Activated T-helper 1 cell treated with Interleukin-2 at 50 U/mL for 16 hours (primary cell): ENCODE results near the gene OR52K1.
"Not testable (repeated sequence)": the region's sequence is repeated elsewhere in the genome, so short reads cannot be mapped to it uniquely, and the experiment has no call there.

Source experiments
- DNase-seq: peaks from one replicate; pipeline ENCODE4 v3.0.0-alpha.2; 2020; ENCODE audit warnings: low read depth

The OR52K1 gene

GRCh38 chr11:4482445-4482844, at the start of gene OR52K1:
OR52K1 (plus strand) TSS chr11:4482646; CDS start chr11:4488901, 6,255 bp downstream.
- no peak for DNase-seq

DNA sequence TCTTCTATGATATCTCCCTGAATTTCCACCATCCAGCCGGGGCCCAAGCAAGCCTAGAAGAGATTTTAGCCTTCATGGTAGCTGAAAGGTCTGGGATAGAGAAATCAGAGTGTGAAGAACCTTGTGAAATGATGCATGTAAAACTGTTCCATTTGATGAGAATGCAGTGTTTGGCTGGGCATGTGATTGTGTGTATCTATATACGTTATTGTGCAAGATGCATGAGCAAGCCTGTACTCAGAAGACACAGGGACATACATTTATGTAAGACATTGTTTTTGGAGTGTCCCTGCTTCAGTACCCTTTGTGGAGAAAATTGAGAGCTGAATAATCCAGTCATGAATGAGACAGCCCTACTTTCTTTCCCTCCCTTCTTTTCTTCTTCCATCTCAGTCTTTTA, 48.6 kb upstream of the OR52K1 start:
- no peak for DNase-seq

DNA sequence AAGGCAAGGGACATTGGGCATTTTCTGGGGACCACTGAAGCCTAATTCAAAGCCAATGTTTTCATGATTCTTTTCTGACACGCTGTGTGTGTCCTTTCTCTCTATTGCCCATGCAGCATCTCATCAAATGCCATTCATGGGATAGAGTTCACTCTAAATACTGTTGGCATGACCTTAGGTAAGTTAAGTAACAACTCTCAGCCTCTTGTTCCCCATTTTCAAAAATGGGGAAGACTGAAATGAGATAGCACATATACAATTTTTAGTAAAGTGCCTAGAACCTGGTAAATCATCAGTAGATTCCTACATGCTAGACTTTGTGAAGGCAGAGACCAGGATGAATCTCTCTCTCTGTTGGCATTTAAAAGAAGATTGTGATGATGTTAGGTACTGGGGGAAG, 46.0 kb upstream of the OR52K1 start:
- DNase-seq = no peak

DNA sequence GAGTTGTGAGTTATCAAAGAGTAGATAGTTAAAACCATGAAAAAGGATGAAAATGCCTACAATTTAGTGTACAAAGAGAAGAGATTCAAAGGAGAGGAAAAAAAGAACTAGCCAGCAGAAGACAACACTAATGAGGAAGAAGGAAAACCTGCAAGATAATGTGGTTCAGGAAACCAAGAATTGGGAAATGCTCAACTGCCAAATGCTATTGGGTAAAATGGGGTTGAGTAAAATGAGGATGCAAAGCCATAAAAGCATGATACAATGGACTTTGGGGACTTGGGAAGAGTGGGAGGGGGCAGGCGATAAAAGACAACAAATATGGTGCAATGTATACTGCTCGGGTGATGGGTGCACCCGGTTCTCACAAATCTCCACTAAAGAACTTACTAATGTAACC, 40.9 kb upstream of the OR52K1 start:
- DNase-seq = no peak

GRCh38 chr11:4443232-4443891, 39.1 kb upstream of the OR52K1 start:
- no peak for DNase-seq

GRCh38 chr11:4448995-4449394, 33.5 kb upstream of the OR52K1 start, which contains the start of gene OR52K2:
OR52K2 (plus strand) TSS chr11:4449295; CDS start chr11:4449340, 45 bp downstream.
- DNase-seq = no peak

- no peak for DNase-seq
Measured at GRCh38 chr11:4453118-4453517, 29.3 kb upstream of the OR52K1 start.

GRCh38 chr11:4454021-4454420, 28.4 kb upstream of the OR52K1 start:
- DNase-seq = no peak

GRCh38 chr11:4455419-4455818, 27.0 kb upstream of the OR52K1 start:
- no peak for DNase-seq

DNA sequence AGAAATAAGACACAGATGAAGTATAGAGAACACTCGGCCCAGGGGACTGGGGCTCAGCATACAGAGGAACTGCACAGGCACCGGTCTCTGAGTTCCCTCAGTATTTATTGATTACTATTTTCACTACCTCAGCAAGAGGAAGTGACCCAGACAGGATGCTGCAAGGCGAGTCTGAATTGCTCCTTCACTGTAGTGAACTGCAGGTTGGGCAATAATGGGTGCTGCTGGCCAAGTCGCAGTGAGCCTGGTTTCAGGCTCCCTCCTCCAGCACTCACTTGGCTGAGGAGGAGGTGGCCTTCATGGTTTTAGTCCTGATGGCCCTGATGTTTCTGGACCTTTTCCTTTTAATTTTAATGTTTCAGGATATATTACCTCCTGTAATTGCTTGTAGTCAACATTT, 22.9 kb upstream of the OR52K1 start:
- no peak for DNase-seq

DNA sequence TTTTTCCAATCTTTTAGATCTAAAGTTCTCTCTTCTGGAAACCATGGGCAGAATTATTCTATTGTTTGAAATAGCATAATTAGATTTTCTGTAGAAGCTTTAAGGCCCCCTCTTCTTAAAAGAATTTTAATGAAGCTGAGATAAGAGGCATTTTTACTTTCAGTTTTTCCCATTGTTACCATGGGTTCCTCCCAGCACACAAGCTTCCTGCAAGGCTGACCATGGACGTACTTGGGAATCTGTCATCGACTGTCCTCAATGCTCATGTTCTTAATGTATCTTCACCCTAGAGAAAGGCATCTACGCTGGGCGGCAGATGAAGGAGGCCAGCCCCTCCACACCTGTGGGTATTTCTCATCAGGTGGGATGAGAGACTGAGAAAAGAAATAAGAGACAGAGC, 22.3 kb upstream of the OR52K1 start:
- DNase-seq = no peak

- no peak for DNase-seq
Measured at GRCh38 chr11:4464216-4465159, 18.0 kb upstream of the OR52K1 start.

DNA sequence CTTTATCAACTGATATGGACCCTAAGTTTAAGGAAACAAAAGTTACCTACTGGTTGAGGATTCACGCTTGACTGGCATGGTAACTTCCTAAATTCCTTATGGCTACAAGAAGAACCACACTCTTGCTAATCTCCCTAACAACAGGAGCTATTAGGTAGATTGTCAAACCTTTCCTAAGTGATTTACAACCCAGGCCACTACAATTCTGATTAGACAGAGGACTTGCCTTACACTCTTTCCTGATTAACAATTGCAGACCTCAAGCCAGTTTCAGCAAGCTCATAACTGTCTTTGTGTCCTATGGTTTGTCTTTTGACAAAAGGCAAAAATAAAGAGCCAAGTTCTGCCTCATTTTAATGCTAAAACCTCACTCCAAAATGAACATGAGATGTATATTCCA, 17.0 kb upstream of the OR52K1 start:
- no peak for DNase-seq

- DNase-seq = no peak
Measured at GRCh38 chr11:4466131-4466870, 16.1 kb upstream of the OR52K1 start.

- no peak for DNase-seq
Measured at GRCh38 chr11:4466871-4467442, 15.5 kb upstream of the OR52K1 start.

DNA sequence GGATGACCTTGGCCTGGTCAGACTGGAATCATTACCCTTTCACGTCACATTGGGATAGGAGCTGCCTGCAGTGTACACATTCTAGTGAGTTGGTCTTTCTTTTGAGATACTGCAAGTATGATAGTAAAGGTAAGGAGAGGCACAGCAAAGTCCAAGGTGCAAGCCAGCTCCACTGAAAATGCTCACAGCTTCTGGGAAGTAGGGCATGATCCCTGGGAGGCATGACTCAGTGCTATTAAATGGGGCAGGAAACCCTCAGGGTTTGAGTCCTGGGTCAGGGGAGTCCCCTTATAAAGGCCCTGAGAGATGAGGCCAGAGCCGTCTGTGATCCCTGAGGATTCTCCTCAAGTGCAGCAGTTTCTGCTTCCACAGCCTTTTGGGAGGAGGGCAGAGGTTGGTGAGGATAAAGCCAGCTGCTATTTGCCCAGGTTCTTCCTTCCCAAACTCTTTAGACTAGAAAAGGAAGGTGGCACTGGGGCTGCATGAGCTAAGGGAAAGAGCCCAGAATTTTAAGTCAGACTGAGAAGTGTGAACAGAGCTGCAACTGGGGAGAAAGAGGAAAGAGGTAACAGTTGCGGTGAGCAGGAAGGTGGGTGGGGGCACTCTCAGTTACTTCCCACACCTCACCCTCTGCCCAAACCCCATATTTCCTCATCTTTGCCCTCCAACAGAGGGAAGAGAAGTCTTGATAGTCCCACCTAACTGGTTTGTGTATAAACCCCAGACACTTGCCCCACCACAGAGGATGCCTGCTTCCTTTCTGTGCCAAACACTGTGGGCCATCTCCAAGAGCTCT, 14.4 kb upstream of the OR52K1 start:
- no peak for DNase-seq

DNA sequence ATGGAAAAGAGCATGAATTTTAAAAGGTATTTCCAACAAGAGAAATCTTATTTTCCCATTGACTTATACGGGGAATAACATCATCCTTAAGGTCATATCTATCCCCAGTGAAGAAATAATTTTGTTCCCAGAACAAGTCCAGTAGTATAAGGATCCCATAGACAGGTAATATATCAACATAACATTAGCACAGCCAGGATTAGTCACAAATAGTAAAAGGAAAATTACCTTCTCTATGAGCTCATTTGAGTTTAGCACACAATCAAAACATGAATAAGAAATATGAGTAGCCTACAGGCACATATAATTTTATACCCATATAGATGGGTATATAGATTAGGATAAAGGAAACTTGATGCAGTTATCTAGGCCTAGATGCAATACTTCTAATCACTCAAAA, 2.8 kb upstream of the OR52K1 start:
- DNase-seq = no peak

DNA sequence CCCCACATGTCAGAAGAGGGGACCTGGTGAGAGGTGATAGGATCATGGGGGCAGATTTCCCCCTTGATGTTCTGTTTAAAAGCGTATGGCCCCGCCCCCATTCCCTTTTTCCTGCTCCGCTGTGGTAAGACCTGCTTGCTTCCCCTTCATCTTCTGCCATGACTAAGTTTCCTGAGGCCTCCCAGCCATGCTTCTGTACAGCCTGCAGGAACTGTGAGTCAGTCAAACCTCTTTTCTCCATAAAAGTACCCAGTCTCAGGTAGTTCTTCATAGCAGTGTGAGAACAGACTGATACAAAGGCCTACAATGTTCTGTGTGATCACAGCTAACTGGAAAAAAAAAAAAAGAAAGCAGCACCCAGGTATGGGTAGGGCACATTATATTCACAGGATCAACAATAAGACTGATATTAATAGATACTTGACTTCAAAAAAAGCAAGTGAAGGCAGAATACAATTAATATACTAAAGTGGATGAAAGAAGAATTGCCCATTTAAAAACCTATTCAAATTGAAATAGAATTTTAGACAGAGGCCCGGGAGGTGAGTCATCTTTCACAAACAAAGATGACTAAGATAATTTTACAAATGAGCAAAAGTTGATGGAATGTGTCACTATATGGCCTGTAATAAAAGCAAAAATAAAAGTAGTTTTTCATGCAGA, 1.7 kb upstream of the OR52K1 start:
- no peak for DNase-seq

DNA sequence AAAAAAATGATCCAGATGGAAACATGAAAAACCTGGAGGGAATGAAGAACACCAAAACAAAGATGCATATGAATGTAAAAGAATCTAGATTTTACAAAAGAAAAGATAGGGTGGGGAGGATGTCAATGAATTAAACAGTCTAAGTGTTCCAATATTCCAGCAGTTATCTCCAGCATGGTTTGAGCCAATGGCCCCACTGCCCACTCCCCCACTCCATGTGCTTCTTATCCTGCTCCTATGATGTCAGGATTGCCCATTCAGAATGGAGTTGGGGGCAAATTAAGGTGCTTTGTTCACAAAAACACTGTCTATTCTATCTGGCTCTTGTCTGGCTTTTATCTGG, 1.2 kb upstream of the OR52K1 start:
- no peak for DNase-seq

DNA sequence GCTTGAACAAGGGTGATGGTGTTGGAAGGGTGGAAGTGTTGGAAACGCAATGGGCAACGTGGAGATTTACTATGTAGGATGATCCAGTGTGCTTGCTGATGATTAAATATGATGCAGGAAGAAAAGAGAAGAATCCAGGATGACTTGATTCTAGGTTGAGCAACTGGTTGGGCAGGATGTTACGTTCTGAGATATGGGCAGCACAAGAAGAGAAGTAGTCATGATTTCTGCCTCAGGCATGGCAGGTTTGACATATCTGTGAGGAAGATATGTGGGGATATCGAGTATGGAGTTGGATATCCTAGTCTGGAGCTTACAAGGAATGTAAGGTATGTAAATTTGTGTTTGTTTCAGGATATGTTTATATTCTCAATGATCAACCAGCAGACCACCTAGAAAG, 1.9 kb downstream of the OR52K1 start:
- no peak for DNase-seq

GRCh38 chr11:4491405-4491804, 9.0 kb downstream of the OR52K1 start:
- not testable (repeated sequence) for DNase-seq
